ENCODE data around the gene PRR7.

- TF ChIP-seq CTCF (IDR thresholded peaks at IDR 0.05) (no peak), POLR2A (IDR thresholded peaks at IDR 0.05) (no peak), POLR2AphosphoS5 (IDR thresholded peaks at IDR 0.05) (no peak)
Measured at GRCh38 chr5:177490311-177490991, 43.8 kb downstream of the PRR7 start.
